Measurements from ENCODE around the gene CDH16. TPM values are rescaled to one million over a fixed set of nuclear protein-coding genes. Genes with fewer than 3 reads are reported as not detected.

CDH16 gene
- total and polyA plus RNA-seq, 2 experiments from 2014 or later: 3.2 to 4.4 TPM

- no peak overlapping the region for H3K27ac ChIP-seq
- H3K9me3 ChIP-seq (ENCODE audit: low read depth): no peaks in the 10 kb centered on the region
- no peaks in the 10 kb centered on the region for H4K20me1 ChIP-seq (ENCODE audit: insufficient read depth, poor library complexity, severe bottlenecking)
- peaks cover 3% of the 10 kb centered on the region for H3K4me1 ChIP-seq (ENCODE audit: insufficient read depth)
- H3K79me2 ChIP-seq: no peaks in the 10 kb centered on the region
- no peak overlapping the region for H3K4me3 ChIP-seq
- no peaks in the 10 kb centered on the region for H3K36me3 ChIP-seq (replicated peaks; ENCODE audit: insufficient read depth, low read depth)
- TF ChIP-seq EZH2phosphoT487 (IDR thresholded peaks at IDR 0.05; ENCODE audit: low read depth, severe bottlenecking, unreplicated experiment) (no peak), EZH2 (IDR thresholded peaks at IDR 0.05; ENCODE audit: borderline replicate concordance) (no peak)
- TF ChIP-seq, protein P1, sequence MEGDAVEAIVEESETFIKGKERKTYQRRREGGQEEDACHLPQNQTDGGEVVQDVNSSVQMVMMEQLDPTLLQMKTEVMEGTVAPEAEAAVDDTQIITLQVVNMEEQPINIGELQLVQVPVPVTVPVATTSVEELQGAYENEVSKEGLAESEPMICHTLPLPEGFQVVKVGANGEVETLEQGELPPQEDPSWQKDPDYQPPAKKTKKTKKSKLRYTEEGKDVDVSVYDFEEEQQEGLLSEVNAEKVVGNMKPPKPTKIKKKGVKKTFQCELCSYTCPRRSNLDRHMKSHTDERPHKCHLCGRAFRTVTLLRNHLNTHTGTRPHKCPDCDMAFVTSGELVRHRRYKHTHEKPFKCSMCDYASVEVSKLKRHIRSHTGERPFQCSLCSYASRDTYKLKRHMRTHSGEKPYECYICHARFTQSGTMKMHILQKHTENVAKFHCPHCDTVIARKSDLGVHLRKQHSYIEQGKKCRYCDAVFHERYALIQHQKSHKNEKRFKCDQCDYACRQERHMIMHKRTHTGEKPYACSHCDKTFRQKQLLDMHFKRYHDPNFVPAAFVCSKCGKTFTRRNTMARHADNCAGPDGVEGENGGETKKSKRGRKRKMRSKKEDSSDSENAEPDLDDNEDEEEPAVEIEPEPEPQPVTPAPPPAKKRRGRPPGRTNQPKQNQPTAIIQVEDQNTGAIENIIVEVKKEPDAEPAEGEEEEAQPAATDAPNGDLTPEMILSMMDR (IDR thresholded peaks at IDR 0.05; ENCODE audit: poor library complexity): no peak
- H3K27me3 ChIP-seq: peaks cover 24% of the 10 kb centered on the region
- H3K9me2 ChIP-seq (replicated peaks; ENCODE audit: insufficient read depth): no peaks in the 10 kb centered on the region
- H3K4me2 ChIP-seq: no peak overlapping the region
- DNase-seq (ENCODE audit: low spot score): no peak
- 90% methylated on average over 3 of the region's 3 CpGs for WGBS (ENCODE audit: low lambda C conversion rate, missing lambda C conversion rate)
- H2AFZ ChIP-seq: no peak overlapping the region
Observed at GRCh38 chr16:66923866-66924265, 5.2 kb upstream of the CDH16 start.

DNA sequence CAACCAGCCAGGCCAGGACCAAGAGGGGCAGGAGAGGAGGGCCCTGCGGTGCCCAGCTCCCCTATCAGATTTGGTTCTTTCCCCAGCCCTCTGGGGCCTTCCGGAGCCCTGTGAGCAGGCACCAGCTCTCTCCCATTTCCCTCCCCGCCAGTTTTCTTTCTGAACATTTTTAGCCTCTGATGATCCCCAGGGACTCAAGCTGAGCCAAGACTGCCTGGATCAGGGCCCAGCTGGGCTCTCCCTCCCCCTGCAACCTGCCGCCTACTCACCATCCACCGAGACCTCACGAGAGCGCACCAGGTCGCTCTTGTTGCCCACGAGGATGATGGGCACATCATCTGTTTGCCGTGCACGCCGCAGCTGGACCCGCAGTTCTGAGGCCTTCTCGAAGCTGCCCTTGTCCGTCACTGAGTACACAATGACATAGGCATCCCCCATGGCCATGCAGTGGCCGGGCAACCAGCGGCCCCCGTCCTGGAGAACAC, 4.6 kb upstream of the CDH16 start:
- Histone ChIP-seq H4K20me1 (ENCODE audit: insufficient read depth, poor library complexity, severe bottlenecking) (no peaks in the 10 kb centered on the region), H3K9me3 (ENCODE audit: low read depth) (no peaks in the 10 kb centered on the region), H2AFZ (no peak overlapping the region), H3K4me3 (no peak overlapping the region), H3K4me1 (ENCODE audit: insufficient read depth) (peaks cover 3% of the 10 kb centered on the region), H3K79me2 (no peaks in the 10 kb centered on the region), H3K27ac (no peak overlapping the region), H3K9me2 (replicated peaks; ENCODE audit: insufficient read depth) (no peaks in the 10 kb centered on the region), H3K36me3 (replicated peaks; ENCODE audit: insufficient read depth, low read depth) (no peaks in the 10 kb centered on the region), H3K4me2 (no peak overlapping the region), H3K27me3 (peaks cover 24% of the 10 kb centered on the region)
- DNase-seq (ENCODE audit: low spot score): no peak
- 82% methylated on average over 18 of the region's 18 CpGs for WGBS (ENCODE audit: low lambda C conversion rate, missing lambda C conversion rate)
- TF ChIP-seq EZH2phosphoT487 (IDR thresholded peaks at IDR 0.05; ENCODE audit: low read depth, severe bottlenecking, unreplicated experiment): no peak
- TF ChIP-seq EZH2 (IDR thresholded peaks at IDR 0.05; ENCODE audit: borderline replicate concordance): no peak
- TF ChIP-seq, protein P1 (IDR thresholded peaks at IDR 0.05; ENCODE audit: poor library complexity): no peak

DNA sequence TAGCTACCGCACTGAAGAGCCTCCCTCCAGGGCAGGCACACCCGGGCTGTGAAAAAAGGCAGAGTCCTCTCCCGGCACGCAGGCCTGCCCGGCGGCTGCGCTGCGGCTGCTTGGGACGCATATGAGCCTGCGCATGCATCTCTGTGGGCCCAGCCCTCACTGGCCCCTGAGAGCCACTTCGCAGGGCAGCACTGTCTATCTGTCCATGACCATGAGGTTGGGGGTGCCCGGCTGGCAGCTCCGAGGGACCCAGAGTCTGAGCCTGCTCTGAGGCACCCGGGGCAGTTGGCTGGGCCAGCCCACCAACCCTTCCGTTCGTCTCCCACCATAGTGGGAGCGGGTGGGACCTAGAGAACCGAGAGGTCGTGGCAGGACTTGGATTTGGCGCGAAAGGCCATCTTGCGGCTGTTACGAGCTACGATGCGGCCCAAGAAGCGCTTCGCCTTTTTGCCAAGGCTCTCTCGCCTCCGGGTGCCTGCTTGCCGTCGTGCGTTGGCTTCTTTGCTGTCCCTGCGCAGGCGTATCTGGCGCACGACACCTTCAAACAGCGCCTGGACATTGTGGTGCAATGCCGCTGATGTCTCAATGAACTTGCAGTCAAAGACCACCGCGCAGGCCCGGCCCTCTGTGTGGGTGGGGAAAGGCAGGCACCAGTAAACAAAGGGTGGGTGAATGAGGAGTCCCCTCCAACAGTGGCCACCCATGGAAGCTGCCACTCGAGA, 3.2 kb upstream of the CDH16 start:
- no peak for TF ChIP-seq EZH2phosphoT487 (IDR thresholded peaks at IDR 0.05; ENCODE audit: low read depth, severe bottlenecking, unreplicated experiment)
- H3K36me3 ChIP-seq (replicated peaks; ENCODE audit: insufficient read depth, low read depth): no peaks in the 10 kb centered on the region
- H3K27ac ChIP-seq: no peak overlapping the region
- no peak overlapping the region for H3K4me2 ChIP-seq
- no peak overlapping the region for H3K4me3 ChIP-seq
- WGBS (ENCODE audit: low lambda C conversion rate, missing lambda C conversion rate): 91% methylated on average over 41 of the region's 42 CpGs
- H3K9me3 ChIP-seq (ENCODE audit: low read depth): no peaks in the 10 kb centered on the region
- H3K9me2 ChIP-seq (replicated peaks; ENCODE audit: insufficient read depth): no peaks in the 10 kb centered on the region
- DNase-seq (ENCODE audit: low spot score): no peak
- H3K79me2 ChIP-seq: no peaks in the 10 kb centered on the region
- H3K4me1 ChIP-seq (ENCODE audit: insufficient read depth): peaks cover 3% of the 10 kb centered on the region
- no peak overlapping the region for H2AFZ ChIP-seq
- peaks cover 24% of the 10 kb centered on the region for H3K27me3 ChIP-seq
- H4K20me1 ChIP-seq (ENCODE audit: insufficient read depth, poor library complexity, severe bottlenecking): no peaks in the 10 kb centered on the region

DNA sequence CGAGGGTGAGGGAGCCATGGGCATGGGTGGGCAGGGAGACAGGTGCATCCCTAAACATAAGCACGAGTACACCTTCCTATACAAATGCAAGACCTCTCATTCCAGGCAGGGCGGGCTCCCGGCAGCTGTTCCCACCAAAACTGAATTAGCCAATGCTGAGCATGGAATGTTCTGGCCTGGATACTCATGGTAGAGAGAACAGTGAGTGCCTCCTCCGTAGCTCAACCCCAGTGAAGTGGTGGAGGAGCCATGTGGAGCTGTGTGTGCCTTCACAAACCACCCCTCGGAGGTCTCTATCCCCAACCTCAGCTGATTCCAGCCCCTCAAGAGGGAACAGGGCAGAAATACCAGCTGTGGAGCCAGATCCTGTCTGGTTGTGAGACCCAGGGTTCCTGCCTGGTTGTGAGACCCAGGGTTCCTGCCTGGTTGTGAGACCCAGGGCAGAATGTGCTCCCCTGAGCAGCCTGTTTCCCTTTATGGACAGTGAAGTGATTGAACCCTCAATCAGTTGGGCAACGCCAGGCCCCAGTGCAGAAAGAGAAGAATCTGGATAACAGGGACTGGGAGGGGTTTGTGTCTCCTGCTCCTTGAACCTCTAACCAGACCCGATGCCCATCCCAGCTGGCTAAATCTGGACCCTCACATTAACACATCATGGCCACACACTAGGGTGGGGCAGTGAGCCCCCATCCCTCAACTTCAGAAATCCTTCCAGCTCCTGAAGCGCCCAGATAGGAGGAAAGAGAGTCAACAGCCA, 2.4 kb upstream of the CDH16 start:
- WGBS (ENCODE audit: low lambda C conversion rate, missing lambda C conversion rate): 77% methylated on average over 9 of the region's 9 CpGs
- Histone ChIP-seq H2AFZ (no peak overlapping the region), H3K36me3 (replicated peaks; ENCODE audit: insufficient read depth, low read depth) (no peaks in the 10 kb centered on the region), H3K27ac (no peak overlapping the region), H3K4me2 (no peak overlapping the region), H4K20me1 (ENCODE audit: insufficient read depth, poor library complexity, severe bottlenecking) (no peaks in the 10 kb centered on the region), H3K27me3 (peaks cover 20% of the 10 kb centered on the region), H3K9me2 (replicated peaks; ENCODE audit: insufficient read depth) (no peaks in the 10 kb centered on the region), H3K4me1 (ENCODE audit: insufficient read depth) (peaks cover 3% of the 10 kb centered on the region), H3K4me3 (no peak overlapping the region), H3K79me2 (no peaks in the 10 kb centered on the region), H3K9me3 (ENCODE audit: low read depth) (no peaks in the 10 kb centered on the region)
- no peak for DNase-seq (ENCODE audit: low spot score)
- TF ChIP-seq, protein P1 (IDR thresholded peaks at IDR 0.05; ENCODE audit: poor library complexity): no peak
- TF ChIP-seq EZH2 (IDR thresholded peaks at IDR 0.05; ENCODE audit: borderline replicate concordance): no peak
- no peak for TF ChIP-seq EZH2phosphoT487 (IDR thresholded peaks at IDR 0.05; ENCODE audit: low read depth, severe bottlenecking, unreplicated experiment)

All from hepatocyte (in vitro differentiated cells).